Neural crest cell (in vitro differentiated cells): Measurements from ENCODE around the gene RANBP9. TPM values are rescaled to one million over a fixed set of nuclear protein-coding genes. Genes with fewer than 3 reads are reported as not detected.

ENCODE experiments used
- DNase-seq: peaks from one replicate; pipeline ENCODE4 v3.0.0; 2021; ENCODE audit warnings: low read depth, mixed read lengths, low spot score
- H3K27ac Mint-ChIP-seq: one replicate; pipeline ENCODE4 v1.8.0; 2021; ENCODE audit warnings: mild to moderate bottlenecking, mixed read lengths; ENCODE audit not compliant: unreplicated experiment
- H3K27me3 Mint-ChIP-seq: 2 replicates; pipeline ENCODE4 v1.8.0; 2021; ENCODE audit warnings: low read depth, mild to moderate bottlenecking, mixed read lengths
- H3K36me3 Mint-ChIP-seq: 2 replicates; pipeline ENCODE4 v1.8.0; 2021; ENCODE audit warnings: low read depth, mild to moderate bottlenecking, mixed read lengths
- H3K4me1 Mint-ChIP-seq: 2 replicates; pipeline ENCODE4 v1.8.0; 2021; ENCODE audit warnings: mixed read lengths
- H3K4me3 Mint-ChIP-seq: one replicate; pipeline ENCODE4 v1.8.0; 2021; ENCODE audit warnings: mild to moderate bottlenecking, mixed read lengths
- H3K9me3 Mint-ChIP-seq: 2 replicates; pipeline ENCODE4 v1.8.0; 2021; ENCODE audit warnings: mixed read lengths
- total RNA-seq: library from RNA; stranded (reverse); gene quantifications from 2 replicates; pipeline ENCODE4 v1.2.1, GENCODE V29; 2021
- TF ChIP-seq, protein P1 (sequence below): fragments of 200-600 bp; sonication (generic); conservative IDR thresholded peaks from 2 replicates; pipeline ENCODE4 v1.5.0; 2021; ENCODE audit warnings: antibody characterized with exemption, mild to moderate bottlenecking

RANBP9 gene
- total RNA-seq, 1 donor from 2014 or later = 41.2 TPM

- Mint-ChIP-seq H3K4me3 (no peak overlapping the region), H3K4me1 (peaks cover 15% of the 10 kb centered on the region)
- no peak for DNase-seq
Measured at GRCh38 chr6:13666194-13667105, 45.2 kb downstream of the RANBP9 start.

GRCh38 chr6:13664703-13665352, 46.8 kb downstream of the RANBP9 start:
- peaks cover 3% of the 10 kb centered on the region for H3K9me3 Mint-ChIP-seq
- no peaks in the 10 kb centered on the region for H3K27me3 Mint-ChIP-seq
- no peak overlapping the region for H3K27ac Mint-ChIP-seq
- no peak for DNase-seq
- peaks cover 11% of the 10 kb centered on the region for H3K36me3 Mint-ChIP-seq
- H3K4me1 Mint-ChIP-seq = peaks cover 20% of the 10 kb centered on the region
- TF ChIP-seq, protein P1, sequence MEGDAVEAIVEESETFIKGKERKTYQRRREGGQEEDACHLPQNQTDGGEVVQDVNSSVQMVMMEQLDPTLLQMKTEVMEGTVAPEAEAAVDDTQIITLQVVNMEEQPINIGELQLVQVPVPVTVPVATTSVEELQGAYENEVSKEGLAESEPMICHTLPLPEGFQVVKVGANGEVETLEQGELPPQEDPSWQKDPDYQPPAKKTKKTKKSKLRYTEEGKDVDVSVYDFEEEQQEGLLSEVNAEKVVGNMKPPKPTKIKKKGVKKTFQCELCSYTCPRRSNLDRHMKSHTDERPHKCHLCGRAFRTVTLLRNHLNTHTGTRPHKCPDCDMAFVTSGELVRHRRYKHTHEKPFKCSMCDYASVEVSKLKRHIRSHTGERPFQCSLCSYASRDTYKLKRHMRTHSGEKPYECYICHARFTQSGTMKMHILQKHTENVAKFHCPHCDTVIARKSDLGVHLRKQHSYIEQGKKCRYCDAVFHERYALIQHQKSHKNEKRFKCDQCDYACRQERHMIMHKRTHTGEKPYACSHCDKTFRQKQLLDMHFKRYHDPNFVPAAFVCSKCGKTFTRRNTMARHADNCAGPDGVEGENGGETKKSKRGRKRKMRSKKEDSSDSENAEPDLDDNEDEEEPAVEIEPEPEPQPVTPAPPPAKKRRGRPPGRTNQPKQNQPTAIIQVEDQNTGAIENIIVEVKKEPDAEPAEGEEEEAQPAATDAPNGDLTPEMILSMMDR = no peak
- H3K4me3 Mint-ChIP-seq = no peak overlapping the region

More at GRCh38 chr6:13666194-13667105, 45.2 kb downstream of the RANBP9 start:
- H3K36me3 Mint-ChIP-seq = peaks cover 14% of the 10 kb centered on the region
- H3K27ac Mint-ChIP-seq = no peak overlapping the region
- TF ChIP-seq, protein P1 = no peak
- H3K9me3 Mint-ChIP-seq = peaks cover 5% of the 10 kb centered on the region
- no peaks in the 10 kb centered on the region for H3K27me3 Mint-ChIP-seq

GRCh38 chr6:13663986-13664385, 47.6 kb downstream of the RANBP9 start:
- no peak for DNase-seq
- Mint-ChIP-seq H3K4me3 (no peak overlapping the region), H3K27me3 (no peaks in the 10 kb centered on the region), H3K36me3 (peaks cover 8% of the 10 kb centered on the region), H3K9me3 (no peaks in the 10 kb centered on the region), H3K4me1 (peaks cover 25% of the 10 kb centered on the region), H3K27ac (no peak overlapping the region)
- TF ChIP-seq, protein P1 = no peak

DNA sequence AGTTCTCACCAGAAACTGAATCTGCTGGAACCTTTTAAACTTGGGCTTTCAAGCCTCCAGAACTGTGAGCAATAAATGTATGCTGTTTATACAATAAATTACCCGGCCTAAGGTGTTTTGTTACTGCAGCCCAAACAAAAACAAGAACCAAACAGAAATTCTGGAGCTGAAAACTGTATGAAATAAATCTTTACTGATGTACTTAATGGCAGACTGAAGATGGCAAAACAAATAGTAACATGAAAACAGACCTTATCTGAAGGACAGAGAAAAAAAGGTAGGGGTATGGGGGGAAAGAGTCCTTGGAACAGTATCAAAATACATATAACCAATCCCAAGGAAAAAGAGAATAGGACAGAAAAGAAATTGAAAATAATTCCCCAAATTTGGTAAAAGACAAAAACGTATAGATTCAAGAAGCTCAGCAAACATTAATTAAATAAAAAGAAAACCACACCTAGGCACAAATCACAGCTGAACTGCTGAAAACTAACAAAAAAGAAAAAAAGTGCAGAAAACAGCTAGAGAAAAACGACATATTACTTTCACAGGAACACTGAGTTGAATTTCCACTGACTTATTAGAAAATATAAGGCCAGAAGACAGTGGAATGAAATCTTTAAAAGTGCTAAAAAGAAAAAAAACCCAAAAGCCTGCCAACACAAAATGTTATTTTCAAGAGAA, 48.8 kb downstream of the RANBP9 start:
- Mint-ChIP-seq H3K27me3 (no peaks in the 10 kb centered on the region), H3K4me3 (no peak overlapping the region), H3K36me3 (peaks cover 4% of the 10 kb centered on the region), H3K9me3 (no peaks in the 10 kb centered on the region), H3K4me1 (peaks cover 24% of the 10 kb centered on the region), H3K27ac (no peak overlapping the region)
- TF ChIP-seq, protein P1 = no peak
- no peak for DNase-seq

DNA sequence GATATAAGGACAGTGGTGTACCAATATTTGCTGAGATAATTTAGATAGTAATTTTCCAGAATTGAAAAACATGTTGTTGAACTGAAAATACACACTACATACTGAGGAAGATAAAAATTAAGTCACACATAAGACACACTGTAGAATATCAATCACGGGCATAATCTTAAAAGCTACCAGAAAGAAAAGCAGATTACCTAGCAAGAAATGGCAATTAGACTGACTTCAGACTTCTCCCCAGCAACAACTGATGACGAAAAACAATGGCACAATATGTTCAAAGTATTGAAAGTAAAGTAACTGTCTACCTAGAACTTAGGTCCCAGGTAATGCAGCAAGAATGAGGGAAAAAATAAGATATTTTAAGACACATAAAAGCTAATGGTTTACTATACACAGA, 50.0 kb downstream of the RANBP9 start:
- Mint-ChIP-seq H3K27ac (no peak overlapping the region), H3K4me3 (no peak overlapping the region)

More for the DNA sequence above, 50.0 kb downstream of the RANBP9 start:
- TF ChIP-seq, protein P1 = no peak
- Mint-ChIP-seq H3K27me3 (no peaks in the 10 kb centered on the region), H3K36me3 (peaks cover 4% of the 10 kb centered on the region), H3K4me1 (peaks cover 29% of the 10 kb centered on the region), H3K9me3 (no peaks in the 10 kb centered on the region)
- no peak for DNase-seq
